ENCODE data around the gene TACR1. TPM values are rescaled to one million over a fixed set of nuclear protein-coding genes. Genes with fewer than 3 reads are reported as not detected.

The TACR1 gene
- total and polyA plus RNA-seq, 2 experiments from 2014 or later: 3.5 to 7.3 TPM

DNA sequence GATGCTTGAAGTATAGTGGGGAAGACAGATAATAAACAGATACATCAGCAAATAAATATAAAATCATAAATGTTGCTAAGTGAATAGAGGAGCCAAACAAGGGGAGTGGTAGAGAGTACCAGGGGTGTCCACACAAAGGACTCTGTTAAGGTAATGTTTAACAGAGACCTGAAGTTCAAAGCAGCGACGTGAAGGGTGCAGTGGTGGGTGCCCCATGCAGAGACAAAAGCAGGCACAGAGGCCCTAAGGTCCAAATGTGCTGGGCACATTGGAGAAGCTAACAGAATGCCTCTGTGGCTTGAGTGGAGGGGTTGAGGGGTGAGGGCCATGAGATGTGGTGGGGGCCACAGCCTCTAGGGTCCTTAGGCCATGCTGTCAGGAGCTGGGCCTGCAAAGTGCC is 131.8 kb downstream of the TACR1 start (continued):
- TF ChIP-seq, protein P1, sequence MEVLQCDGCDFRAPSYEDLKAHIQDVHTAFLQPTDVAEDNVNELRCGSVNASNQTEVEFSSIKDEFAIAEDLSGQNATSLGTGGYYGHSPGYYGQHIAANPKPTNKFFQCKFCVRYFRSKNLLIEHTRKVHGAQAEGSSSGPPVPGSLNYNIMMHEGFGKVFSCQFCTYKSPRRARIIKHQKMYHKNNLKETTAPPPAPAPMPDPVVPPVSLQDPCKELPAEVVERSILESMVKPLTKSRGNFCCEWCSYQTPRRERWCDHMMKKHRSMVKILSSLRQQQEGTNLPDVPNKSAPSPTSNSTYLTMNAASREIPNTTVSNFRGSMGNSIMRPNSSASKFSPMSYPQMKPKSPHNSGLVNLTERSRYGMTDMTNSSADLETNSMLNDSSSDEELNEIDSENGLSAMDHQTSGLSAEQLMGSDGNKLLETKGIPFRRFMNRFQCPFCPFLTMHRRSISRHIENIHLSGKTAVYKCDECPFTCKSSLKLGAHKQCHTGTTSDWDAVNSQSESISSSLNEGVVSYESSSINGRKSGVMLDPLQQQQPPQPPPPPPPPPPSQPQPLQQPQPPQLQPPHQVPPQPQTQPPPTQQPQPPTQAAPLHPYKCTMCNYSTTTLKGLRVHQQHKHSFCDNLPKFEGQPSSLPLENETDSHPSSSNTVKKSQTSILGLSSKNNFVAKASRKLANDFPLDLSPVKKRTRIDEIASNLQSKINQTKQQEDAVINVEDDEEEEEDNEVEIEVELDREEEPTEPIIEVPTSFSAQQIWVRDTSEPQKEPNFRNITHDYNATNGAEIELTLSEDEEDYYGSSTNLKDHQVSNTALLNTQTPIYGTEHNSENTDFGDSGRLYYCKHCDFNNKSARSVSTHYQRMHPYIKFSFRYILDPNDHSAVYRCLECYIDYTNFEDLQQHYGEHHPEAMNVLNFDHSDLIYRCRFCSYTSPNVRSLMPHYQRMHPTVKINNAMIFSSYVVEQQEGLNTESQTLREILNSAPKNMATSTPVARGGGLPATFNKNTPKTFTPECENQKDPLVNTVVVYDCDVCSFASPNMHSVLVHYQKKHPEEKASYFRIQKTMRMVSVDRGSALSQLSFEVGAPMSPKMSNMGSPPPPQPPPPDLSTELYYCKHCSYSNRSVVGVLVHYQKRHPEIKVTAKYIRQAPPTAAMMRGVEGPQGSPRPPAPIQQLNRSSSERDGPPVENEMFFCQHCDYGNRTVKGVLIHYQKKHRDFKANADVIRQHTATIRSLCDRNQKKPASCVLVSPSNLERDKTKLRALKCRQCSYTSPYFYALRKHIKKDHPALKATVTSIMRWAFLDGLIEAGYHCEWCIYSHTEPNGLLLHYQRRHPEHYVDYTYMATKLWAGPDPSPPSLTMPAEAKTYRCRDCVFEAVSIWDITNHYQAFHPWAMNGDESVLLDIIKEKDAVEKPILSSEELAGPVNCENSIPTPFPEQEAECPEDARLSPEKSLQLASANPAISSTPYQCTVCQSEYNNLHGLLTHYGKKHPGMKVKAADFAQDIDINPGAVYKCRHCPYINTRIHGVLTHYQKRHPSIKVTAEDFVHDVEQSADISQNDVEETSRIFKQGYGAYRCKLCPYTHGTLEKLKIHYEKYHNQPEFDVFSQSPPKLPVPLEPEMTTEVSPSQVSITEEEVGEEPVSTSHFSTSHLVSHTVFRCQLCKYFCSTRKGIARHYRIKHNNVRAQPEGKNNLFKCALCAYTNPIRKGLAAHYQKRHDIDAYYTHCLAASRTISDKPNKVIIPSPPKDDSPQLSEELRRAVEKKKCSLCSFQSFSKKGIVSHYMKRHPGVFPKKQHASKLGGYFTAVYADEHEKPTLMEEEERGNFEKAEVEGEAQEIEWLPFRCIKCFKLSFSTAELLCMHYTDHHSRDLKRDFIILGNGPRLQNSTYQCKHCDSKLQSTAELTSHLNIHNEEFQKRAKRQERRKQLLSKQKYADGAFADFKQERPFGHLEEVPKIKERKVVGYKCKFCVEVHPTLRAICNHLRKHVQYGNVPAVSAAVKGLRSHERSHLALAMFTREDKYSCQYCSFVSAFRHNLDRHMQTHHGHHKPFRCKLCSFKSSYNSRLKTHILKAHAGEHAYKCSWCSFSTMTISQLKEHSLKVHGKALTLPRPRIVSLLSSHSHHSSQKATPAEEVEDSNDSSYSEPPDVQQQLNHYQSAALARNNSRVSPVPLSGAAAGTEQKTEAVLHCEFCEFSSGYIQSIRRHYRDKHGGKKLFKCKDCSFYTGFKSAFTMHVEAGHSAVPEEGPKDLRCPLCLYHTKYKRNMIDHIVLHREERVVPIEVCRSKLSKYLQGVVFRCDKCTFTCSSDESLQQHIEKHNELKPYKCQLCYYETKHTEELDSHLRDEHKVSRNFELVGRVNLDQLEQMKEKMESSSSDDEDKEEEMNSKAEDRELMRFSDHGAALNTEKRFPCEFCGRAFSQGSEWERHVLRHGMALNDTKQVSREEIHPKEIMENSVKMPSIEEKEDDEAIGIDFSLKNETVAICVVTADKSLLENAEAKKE (CRISPR knock-in tag; IDR thresholded peaks at IDR 0.05): no peak
- TF ChIP-seq NANOG (IDR thresholded peaks at IDR 0.05; ENCODE audit: borderline replicate concordance) (no peak), JUNB (IDR thresholded peaks at IDR 0.05; ENCODE audit: unreplicated experiment) (no peak)

DNA sequence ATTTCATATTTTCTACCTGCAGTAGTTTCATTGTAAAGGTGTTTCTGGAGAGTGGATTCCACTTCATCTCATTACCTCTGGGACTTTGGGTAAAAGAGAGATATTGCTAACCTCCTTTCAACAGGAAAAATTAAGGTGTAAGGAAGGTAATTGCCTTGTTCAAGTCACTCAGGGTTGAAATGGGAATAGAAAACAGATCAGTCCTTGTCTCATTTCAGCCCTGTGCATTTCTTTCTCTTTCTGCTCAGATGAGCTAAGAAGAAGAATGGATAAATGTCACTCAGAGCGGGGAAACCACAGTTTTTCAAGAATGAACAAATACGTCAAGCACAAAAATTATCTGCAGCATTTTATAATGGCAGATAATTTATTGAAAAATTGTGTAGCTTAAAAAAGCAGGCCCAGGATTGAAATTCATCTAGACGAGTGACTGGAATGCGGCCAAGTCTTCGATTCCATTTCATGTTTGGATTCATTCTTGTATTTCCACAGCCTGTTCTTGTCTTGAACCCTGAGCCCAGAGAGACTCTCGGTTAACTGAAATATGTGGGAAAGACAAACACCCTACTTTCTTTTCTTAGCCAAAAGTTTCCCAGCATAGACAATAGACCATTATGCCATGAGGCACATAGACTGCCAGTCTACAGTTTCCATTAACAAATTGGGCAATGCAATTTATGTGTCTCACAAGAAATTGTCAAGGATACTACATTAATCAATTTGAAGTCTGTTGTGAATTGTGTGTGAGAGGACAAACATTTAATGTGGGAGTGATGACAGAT is 133.0 kb downstream of the TACR1 start:
- Mint-ChIP-seq H3K9me3 (no peaks in the 10 kb centered on the region), H3K27ac (no peak overlapping the region), H3K4me1 (peaks cover 11% of the 10 kb centered on the region), H3K4me3 (no peak overlapping the region), H3K27me3 (ENCODE audit: insufficient read depth, low read depth, poor library complexity) (peaks cover 6% of the 10 kb centered on the region), H3K36me3 (ENCODE audit: low read depth) (no peaks in the 10 kb centered on the region)
- no peak for DNase-seq (ENCODE audit: low spot score)
- H3K4me1 ChIP-seq (ENCODE audit: insufficient read depth): 0 out of 2 replicates have a peak, but pooled peaks cover 9% of the 10 kb centered on the region
- H3K79me2 ChIP-seq (replicated peaks; ENCODE audit: insufficient read depth): no peaks in the 10 kb centered on the region
- TF ChIP-seq CREB1 (CRISPR knock-in tag; IDR thresholded peaks at IDR 0.05; ENCODE audit: low read depth): no peak
- H3K27ac ChIP-seq (ENCODE audit: low read depth): no peak overlapping the region
- no peaks in the 10 kb centered on the region for H3K36me3 ChIP-seq (ENCODE audit: insufficient read depth)
- ATAC-seq: no peak
- no peak overlapping the region for H3K4me2 ChIP-seq
- H3K4me3 ChIP-seq: no peak overlapping the region
- 0 out of 2 replicates have a peak, but pooled peaks cover 5% of the 10 kb centered on the region for H3K9me2 ChIP-seq (ENCODE audit: insufficient read depth)
- no peaks in the 10 kb centered on the region for H4K20me1 ChIP-seq (replicated peaks; ENCODE audit: insufficient read depth)
- no peaks in the 10 kb centered on the region for H3F3A ChIP-seq (replicated peaks; ENCODE audit: low read depth)
- H3K27me3 ChIP-seq (ENCODE audit: insufficient read depth): no peaks in the 10 kb centered on the region
- H2AFZ ChIP-seq: no peak overlapping the region

All from GM23338 (cell line).